ENCODE measurements around the gene SCAP. TPM values are rescaled to one million over a fixed set of nuclear protein-coding genes. Genes with fewer than 3 reads are reported as not detected.

SCAP gene
- total and polyA plus RNA-seq, 2 experiments from 2014 or later: 87.6 to 140 TPM

DNA sequence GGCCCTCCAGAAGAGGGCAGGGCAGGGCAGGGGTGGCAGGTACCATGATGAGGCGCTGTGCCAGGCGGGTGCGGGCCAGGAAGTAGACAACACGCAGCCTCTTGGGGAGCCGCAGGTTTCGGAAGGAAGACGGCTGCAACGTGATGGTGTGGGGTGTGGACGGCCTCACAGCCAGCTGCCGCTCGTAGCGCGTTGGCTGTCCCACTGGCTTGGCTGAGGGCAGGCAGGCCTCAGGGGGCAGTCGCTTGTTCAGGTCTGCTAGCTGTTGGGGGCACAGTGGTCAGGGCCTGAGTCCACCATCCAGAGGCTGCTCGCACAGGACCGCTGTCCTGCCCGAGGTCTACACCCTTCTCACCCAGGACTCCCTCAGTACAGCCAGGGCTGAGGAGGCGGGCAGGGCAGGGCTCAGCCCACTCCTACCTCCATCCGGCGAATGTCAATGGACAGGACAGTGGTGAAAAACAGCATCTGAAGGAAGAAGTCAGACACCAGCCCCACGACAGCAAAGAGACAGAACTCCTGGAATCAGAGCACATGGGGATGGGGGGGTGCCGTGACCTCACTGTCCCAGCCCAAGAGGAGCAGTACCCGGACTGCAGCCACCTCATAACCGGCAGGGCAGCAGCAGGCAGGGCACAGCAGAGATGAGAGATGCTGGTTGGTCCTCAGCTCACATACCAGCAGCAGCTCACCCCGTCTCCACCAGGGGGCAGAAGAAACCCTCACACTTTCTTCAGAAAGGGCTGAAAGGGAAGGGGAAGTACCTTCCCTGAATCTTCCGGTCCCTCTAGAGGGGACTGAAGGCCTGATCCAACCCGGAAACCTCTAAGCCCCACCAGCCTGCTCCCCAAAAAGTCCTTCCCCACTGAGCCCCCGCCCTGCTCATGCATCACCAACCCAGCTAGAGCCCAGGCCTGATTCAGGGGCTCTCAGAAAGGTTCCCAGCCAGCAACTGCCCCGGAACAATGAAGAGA is 54.9 kb downstream of the SCAP start:
- H3K27me3 ChIP-seq: no peaks in the 10 kb centered on the region
- TF ChIP-seq CTCF (IDR thresholded peaks at IDR 0.05; ENCODE audit: low read depth, low read length): peak; percentile 94
- peak overlapping the region; percentile 31 for H3K27ac ChIP-seq
- DNase-seq (ENCODE audit: low read depth in 1 of 2, low spot score in 1 of 2): peak; percentile 87 to 90
- no peaks in the 10 kb centered on the region for H3K4me1 ChIP-seq (ENCODE audit: low read depth)
- H3K9me3 ChIP-seq (ENCODE audit: low read depth): no peaks in the 10 kb centered on the region
- peaks cover 12% of the 10 kb centered on the region for H3K36me3 ChIP-seq
- H3K4me3 ChIP-seq: no peak overlapping the region

DNA sequence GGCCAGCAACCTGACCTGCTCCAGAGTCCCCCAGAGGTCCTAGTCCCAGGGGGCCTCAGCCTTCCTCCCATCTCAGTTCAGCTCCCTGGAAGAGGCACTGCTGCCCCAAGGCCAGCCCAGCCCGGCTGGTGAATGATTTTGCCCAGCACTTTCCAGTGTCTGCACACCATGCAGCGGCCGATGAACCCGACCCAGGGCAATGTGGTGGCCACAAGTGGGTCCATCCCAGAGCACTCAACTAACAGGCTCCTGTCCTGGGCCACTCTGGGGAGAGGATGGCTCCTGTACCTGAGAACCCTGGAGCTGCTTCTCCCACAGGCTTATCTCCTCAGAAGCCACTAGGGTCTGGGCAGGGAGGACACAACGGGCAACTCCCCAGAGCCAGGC is 55.7 kb downstream of the SCAP start:
- TF ChIP-seq CTCF (IDR thresholded peaks at IDR 0.05; ENCODE audit: low read depth, low read length): no peak

GRCh38 chr3:47419083-47420043 is 56.4 kb downstream of the SCAP start:
- no peak for TF ChIP-seq CTCF (IDR thresholded peaks at IDR 0.05; ENCODE audit: low read depth, low read length)
- H3K27me3 ChIP-seq: no peaks in the 10 kb centered on the region
- no peaks in the 10 kb centered on the region for H3K9me3 ChIP-seq (ENCODE audit: low read depth)
- DNase-seq (ENCODE audit: low read depth in 1 of 2, low spot score in 1 of 2): no peak
- H3K4me3 ChIP-seq: no peak overlapping the region
- peaks cover 16% of the 10 kb centered on the region for H3K36me3 ChIP-seq
- H3K27ac ChIP-seq: no peak overlapping the region
- H3K4me1 ChIP-seq (ENCODE audit: low read depth): no peaks in the 10 kb centered on the region

More for the DNA sequence above, 55.7 kb downstream of the SCAP start:
- no peaks in the 10 kb centered on the region for H3K27me3 ChIP-seq
- peaks cover 16% of the 10 kb centered on the region for H3K36me3 ChIP-seq
- DNase-seq (ENCODE audit: low read depth in 1 of 2, low spot score in 1 of 2): no peak
- H3K4me1 ChIP-seq (ENCODE audit: low read depth): no peaks in the 10 kb centered on the region
- H3K4me3 ChIP-seq: no peak overlapping the region
- H3K27ac ChIP-seq: no peak overlapping the region
- H3K9me3 ChIP-seq (ENCODE audit: low read depth): no peaks in the 10 kb centered on the region

GRCh38 chr3:47418167-47419082 is 57.3 kb downstream of the SCAP start:
- H3K9me3 ChIP-seq (ENCODE audit: low read depth): no peaks in the 10 kb centered on the region
- H3K27me3 ChIP-seq: no peaks in the 10 kb centered on the region
- no peak for TF ChIP-seq CTCF (IDR thresholded peaks at IDR 0.05; ENCODE audit: low read depth, low read length)
- H3K4me1 ChIP-seq (ENCODE audit: low read depth): no peaks in the 10 kb centered on the region
- DNase-seq (ENCODE audit: low read depth in 1 of 2, low spot score in 1 of 2): no peak
- no peak overlapping the region for H3K4me3 ChIP-seq
- no peak overlapping the region for H3K27ac ChIP-seq
- H3K36me3 ChIP-seq: peaks cover 20% of the 10 kb centered on the region

Data from cardiac muscle cell (in vitro differentiated cells and primary cell).